CD4-positive, alpha-beta T cell treated with Interleukin-4 for 4 hours (primary cell): ENCODE measurements around the gene S1PR1.
"Not testable (repeated sequence)": the region's sequence is repeated elsewhere in the genome, so short reads cannot be mapped to it uniquely, and the experiment has no call there.

Experiments used
- DNase-seq: peaks from one replicate; pipeline ENCODE4 v3.0.0-alpha.2; 2020

S1PR1 gene

GRCh38 chr1:101236516-101237228 lies at the start of gene S1PR1:
Gene S1PR1 (plus strand): TSS chr1:101237019. CDS start chr1:101238985, 1,966 bp downstream.
- peak; percentile 90 for DNase-seq

- DNase-seq, result peak; percentile 36
Observed at GRCh38 chr1:101187297-101187696, 49.5 kb upstream of the S1PR1 start.

GRCh38 chr1:101188331-101188730 lies 48.5 kb upstream of the S1PR1 start:
- DNase-seq, result no peak

DNA sequence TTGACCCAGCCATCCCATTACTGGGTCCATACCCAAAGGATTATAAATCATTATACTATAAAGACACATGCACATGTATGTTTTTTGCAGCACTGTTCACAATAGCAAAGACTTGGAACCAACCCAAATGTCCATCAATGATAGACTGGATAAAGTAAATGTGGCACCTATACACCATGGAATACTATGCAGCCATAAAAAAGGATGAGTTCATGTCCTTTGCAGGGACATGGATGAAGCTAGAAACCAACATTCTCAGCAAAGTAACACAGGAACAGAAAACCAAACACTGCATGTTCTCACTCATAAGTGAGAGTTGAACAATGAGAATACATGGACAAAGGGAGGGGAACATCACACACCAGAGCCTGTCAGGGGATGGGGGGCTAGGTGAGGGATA lies 47.9 kb upstream of the S1PR1 start:
- not testable (repeated sequence) for DNase-seq

DNA sequence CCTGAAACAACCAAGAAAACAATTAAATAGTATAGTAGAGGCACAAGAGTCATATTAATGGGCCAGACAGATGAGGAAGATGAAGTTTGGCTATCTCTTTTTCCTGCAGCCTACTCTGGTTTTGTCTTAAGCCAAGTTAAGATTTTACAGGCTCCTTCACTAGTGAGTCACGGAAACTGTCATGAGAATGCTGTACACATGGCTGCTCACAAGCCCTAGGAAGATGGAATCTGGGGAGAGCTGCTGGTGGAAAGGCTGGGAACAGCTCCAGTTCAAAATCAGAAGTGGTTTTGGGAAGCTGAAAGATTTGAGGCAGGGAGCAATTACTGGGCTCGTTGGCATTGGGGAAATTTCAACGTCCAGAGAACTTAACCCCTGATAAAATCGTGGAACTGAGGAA lies 46.4 kb upstream of the S1PR1 start:
- no peak for DNase-seq

DNA sequence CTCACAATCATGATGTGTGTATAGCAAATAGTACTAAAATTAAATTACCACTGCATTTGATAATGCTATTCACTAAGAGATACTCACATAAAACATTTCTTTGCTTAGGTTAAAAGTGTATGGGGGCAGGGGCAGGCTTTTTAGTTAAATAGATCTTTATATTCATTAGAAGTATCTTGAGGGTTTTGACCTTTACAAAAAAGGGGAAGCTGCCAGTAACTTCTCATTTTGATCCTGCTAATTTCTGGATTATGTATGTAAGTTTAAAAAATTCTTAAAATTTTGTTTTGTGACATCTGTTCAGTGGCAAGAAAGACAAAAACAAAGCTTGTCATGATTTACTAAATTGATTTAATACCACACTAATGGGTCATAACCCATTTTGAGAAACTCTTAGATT lies 45.8 kb upstream of the S1PR1 start:
- no peak for DNase-seq

DNA sequence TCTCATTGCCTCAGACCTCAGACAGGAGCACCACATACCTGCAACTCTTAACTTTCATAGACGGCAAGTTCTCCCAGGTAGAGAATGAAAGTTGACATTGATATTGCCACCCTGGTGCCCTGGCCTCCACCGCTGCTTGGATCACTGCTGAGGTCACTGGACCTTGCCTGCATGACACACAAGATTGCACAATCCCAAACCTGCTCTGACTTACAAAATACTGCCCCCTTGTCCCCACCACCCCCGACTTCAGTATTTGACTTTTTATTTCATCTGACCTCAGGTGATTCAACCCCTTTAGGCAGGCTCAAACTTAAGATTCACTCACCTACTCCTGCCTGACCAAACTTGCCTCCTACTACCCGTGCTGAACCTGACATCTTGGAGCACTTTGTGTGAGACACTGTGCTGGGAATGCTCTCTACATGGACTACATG lies 43.1 kb upstream of the S1PR1 start:
- DNase-seq, result no peak

DNA sequence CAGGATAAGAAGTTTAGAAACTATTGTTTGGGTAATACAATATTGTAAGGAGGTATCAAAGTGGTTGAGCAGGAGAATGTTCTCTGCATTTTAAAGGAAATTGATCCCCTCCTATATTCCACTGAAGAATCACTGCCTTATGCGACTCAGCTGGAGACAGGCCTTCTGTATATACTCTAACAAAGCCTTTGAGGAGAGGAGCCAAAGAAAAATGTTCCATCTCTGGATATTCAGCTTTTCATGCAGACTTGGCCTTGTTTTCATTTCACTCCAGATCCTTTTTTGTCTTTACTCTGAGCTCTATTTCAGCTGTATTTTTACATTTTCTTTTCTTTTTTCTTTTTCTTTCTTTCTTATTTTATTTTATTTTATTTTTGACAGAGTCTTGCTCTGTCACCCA lies 42.1 kb upstream of the S1PR1 start:
- no peak for DNase-seq

GRCh38 chr1:101196668-101197067 lies 40.2 kb upstream of the S1PR1 start:
- no peak for DNase-seq

DNA sequence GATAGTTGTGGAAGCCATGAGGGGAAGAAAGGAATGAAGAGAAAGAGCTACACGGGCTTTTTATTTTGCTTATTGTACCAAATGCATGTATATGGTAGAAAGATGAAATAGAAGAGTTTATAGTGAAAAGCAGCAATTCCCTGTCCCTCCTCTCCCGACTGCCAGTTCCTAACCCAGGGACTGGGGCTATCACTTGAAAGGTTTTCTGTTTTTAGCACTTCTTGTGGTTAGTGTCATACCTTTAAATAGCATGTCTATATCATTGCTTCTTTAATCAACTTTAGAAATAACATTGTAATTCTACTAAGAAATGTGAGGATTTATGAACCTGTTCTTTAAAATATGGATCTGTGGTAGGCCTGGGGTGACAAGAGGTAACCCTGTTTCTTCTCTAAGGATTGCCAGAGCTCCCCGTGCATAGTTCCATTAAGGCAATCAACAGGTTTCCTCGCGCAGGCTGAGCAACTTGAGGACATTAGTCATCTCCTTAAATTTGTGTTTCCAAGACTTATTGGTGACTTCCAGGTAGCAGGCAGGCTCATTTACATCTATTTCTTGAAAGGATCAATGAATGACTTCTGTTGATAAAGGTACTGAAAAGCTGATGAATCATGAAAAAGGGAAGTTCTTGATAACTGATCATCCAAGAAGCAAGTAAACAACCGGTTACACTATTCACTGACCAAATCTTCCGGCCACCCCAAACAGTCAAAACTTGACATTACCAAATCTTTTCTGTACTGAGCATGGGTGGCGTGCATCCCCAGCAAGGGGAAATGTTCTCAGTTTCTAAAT lies 37.8 kb upstream of the S1PR1 start:
- peak; percentile 7 for DNase-seq

DNA sequence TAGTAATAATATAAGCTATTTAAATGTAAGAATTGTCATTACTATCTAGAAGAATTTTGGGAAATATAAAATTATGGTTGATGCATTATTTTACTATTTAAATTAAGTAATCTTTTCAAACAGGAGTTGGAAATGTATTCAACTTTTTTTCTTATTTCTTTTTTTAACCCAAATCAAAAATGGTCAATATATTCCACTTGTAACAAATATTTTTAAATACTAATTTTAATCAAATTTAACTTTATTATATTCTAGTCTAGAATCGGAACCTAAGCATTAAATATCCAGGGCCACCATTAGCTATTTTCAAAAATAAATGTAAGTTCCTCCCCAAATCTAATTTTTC lies 37.2 kb upstream of the S1PR1 start:
- no peak for DNase-seq

GRCh38 chr1:101200513-101200912 lies 36.3 kb upstream of the S1PR1 start:
- DNase-seq, result no peak

GRCh38 chr1:101203820-101204540 lies 32.8 kb upstream of the S1PR1 start:
- DNase-seq, result no peak

GRCh38 chr1:101205457-101205856 lies 31.4 kb upstream of the S1PR1 start:
- DNase-seq, result no peak

DNA sequence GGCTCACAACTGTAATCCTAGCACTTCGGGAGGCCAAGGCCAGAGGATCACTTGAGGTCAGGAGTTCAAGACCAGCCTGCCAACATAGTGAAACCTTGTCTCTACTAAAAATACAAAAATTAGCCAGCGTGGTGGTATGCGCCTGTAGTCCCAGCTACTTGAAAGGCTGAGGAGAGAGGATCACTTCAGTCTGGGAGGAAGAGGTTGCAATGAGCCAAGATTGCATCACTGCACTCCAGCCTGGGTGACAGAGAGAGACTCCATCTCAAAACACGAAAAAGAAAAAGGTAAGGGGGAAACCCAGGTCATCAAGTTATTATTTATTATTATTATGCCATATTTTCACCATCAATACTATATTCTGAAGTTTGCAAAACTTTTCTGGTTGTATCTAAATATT lies 30.7 kb upstream of the S1PR1 start:
- DNase-seq, result not testable (repeated sequence)

DNA sequence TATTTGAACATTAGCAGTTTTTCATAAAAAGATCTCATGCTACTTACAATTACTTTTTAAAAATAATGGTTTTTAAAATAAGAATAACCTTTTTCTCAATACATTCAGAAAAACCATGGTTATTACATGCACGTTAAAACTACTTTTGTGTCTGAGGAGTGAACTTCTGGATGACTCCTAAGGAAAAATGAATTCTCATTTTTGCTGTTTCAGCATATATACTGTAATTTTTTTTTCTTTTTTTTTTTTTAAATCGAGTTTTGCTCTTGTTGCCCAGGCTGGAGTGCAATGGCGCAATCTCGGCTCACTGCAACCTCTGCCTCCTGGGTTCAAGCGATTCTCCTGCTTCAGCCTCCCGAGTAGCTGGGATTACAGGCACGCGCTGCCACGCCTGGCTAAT lies 29.5 kb upstream of the S1PR1 start:
- not testable (repeated sequence) for DNase-seq

- DNase-seq, result no peak
Observed at GRCh38 chr1:101207891-101208290, 28.9 kb upstream of the S1PR1 start.

DNA sequence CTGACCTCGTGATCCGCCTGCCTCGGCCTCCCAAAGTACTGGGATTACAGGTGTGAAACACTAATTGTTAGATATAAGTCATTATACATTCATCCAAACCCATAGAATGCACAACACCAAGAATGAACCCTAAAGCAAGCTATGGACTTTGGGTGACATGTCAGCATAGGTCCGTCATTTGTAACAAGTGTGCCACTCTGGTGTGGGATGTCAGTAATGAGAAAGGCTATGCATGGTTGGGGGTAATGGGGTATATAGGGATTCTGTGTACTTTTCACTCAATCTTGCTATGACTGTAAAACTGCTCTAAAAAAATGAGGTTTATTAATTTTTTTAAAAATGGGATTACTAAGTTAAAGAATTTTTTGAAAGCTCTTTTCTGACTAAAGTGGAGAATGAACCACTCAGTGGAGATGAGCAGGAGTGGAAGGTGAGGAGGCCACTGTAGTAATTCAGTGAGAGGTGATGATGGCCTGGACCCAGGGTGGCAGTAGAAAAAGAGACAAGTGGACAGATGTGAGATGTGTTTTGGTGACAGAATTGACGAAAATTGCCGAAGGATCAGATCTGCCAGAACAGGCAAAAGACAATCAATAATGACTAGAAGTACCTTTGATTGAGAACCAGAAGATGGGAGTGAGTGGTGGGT lies 21.3 kb upstream of the S1PR1 start:
- no peak for DNase-seq

DNA sequence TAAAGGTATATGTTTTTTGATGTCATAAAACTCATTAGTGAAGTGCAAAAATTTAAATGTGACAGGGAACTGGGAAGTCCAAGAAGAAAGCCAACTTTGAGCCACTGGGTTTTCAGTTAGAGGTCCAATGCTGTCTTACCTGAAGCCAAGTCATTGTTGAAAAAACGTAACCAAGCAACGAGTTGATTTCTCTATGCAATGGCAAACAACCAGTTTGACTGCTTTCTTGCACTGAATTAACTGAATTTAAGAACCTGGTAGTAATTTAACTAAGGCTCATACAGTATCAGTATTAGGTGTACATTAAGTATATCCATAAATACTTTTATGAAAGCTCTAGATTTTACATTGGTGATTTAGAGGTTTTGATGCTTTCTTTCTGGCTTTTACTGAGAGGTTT lies 20.2 kb upstream of the S1PR1 start:
- no peak for DNase-seq

- no peak for DNase-seq
Observed at GRCh38 chr1:101217148-101217547, 19.7 kb upstream of the S1PR1 start.

GRCh38 chr1:101218968-101219367 lies 17.9 kb upstream of the S1PR1 start:
- not testable (repeated sequence) for DNase-seq

GRCh38 chr1:101219924-101220870 lies 16.6 kb upstream of the S1PR1 start:
- DNase-seq, result no peak
